GM20000 (cell line): ENCODE results near the gene POLR2I.
A peak's percentile ranks its signal among the peaks of the same experiment; 100 is the strongest.

Source experiments
- DNase-seq: peaks from one replicate; pipeline ENCODE4 v3.0.0; 2012; ENCODE audit warnings: low spot score
- CTCF ChIP-seq: IDR thresholded peaks from 2 replicates; pipeline ENCODE4 v1.5.1; 2012; ENCODE audit warnings: mild to moderate bottlenecking, control low read depth; ENCODE audit errors: extremely low read depth, missing control alignments

The POLR2I gene

GRCh38 chr19:36097036-36097435, 17.6 kb downstream of the POLR2I start:
- no peak for TF ChIP-seq CTCF
- no peak for DNase-seq

GRCh38 chr19:36093687-36094086, 21.0 kb downstream of the POLR2I start:
- TF ChIP-seq CTCF, result no peak
- DNase-seq, result peak; percentile 66

DNA sequence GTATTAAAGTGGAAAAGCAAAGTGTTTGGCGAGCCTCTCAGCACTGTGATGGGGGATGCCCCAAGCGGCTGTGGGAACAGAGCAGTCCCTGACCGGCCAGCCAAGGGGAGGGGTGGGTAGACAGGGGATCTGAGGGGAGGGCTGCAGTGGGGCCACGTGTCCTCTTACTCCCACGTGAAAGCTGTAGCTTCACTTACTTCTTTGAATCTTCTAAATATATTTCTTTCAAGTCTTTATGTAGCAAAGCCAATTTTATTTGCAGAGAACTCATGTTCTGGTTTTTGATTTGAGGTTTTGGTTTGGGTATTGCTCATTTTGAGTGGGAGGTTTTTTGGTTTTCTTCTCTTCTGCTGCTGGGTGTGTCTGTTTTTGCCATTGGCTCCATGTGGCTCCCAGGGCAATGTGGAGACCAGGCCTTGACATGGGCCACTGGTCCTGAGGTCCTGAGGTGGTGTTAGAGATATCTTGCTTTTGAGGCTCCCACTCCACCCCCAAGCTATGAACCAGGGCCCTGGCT, 21.5 kb downstream of the POLR2I start:
- no peak for TF ChIP-seq CTCF
- DNase-seq, result peak; percentile 80

- no peak for DNase-seq
- TF ChIP-seq CTCF, result no peak
These were observed 22.1 kb downstream of the POLR2I start for GRCh38 chr19:36092566-36092965.

DNA sequence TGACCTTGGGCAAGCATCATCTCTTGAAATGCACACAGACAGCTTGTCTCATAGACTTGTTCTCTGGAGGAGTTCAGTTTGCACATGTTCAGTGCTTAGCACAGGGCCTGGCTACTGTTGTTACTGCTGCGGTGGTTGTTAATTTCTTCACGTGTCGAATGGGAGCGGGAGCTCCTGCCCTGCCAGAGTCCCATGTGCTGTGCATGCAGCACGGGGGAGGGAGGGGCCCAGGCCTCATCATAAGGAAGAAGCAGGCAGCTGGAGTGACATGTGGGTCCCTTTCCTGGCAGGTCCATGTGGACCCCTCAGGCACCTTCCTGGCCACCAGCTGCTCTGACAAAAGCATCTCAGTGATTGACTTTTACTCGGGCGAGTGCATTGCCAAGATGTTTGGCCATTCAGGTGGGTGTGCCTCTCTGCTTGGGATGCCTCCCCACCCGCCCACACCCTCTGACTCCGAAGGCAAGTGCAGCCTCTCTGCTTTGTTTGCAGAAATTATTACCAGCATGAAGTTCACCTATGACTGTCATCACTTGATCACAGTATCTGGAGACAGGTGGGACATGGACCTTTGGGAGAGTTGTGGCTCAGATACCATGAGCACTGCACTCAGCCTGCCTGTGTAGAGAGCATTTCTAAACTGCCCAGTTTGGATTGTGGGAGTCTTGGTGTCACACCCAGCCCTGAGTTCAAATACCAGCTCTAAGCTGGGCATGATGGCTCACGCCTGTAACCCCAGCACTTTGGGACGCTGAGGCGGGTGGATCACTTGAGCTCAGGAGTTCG, 23.6 kb downstream of the POLR2I start:
- DNase-seq, result no peak
- no peak for TF ChIP-seq CTCF

GRCh38 chr19:36089847-36090246, 24.8 kb downstream of the POLR2I start:
- DNase-seq, result no peak

More at GRCh38 chr19:36089847-36090246, 24.8 kb downstream of the POLR2I start:
- TF ChIP-seq CTCF, result no peak
